Heart left ventricle (tissue), 13 donors: Measurements from ENCODE around the gene RGS6.

ENCODE experiments used
- CTCF ChIP-seq, 12 donors: fragments of 200-600 bp; sonication (generic) in 4 of 12; IDR thresholded peaks; one replicate each; pipeline versions ENCODE4 v1.5.0 to v1.8.0; 2018 to 2022; ENCODE audit warnings: antibody characterized with exemption in 12 of 12, mild to moderate bottlenecking in 5 of 12
- POLR2A ChIP-seq, 2 donors: fragments of 450-650 bp; IDR thresholded peaks; one replicate each; pipeline ENCODE4 v1.6.1; 2017; ENCODE audit warnings: antibody characterized with exemption in 2 of 2, mild to moderate bottlenecking in 2 of 2, moderate library complexity in 2 of 2
- donor health status: ischemic (EF 13 %, LVEDD 7.1; RV severe dilation, severe dysfunction).
- donor health status: DM: no; HTN: yes; CAD: no.
- donor health status: DM: no; HTN: no; CAD: no.
- donor health status: ischemic (EF 25% LVEDD 6.9; RV normal size, moderate dysfunction).
- donor health status: ischemic (EF 25% LVEDD 5.7; RV mildly dilated, moderate dysfunction).
- donor health status: ischemic (EF 35%, LVEDD 5.7; RV mildly dilated, moderate dysfunction).
- donor health status: nonischemic (EF 11% LVEDD 7.7; RV severe dilation, severe dysfunction).
- donor health status: DM: yes; HTN: yes; CAD: no.
- donor health status: PGD.
- donor health status: ischemic (EF 29% LVEDD 5.4; RV normal size, mild dysfunction).
- donor health status: nonischemic (EF 23%, LVEDD 6.1; RV moderate dilation, normal function).

GRCh38 chr14:72120315-72120714 lies 188.1 kb downstream of the RGS6 start:
- TF ChIP-seq POLR2A (IDR thresholded peaks at IDR 0.05) (no peak), CTCF (IDR thresholded peaks at IDR 0.05) (no peak)
